ENCODE data around the gene UTF1. TPM values are rescaled to one million over a fixed set of nuclear protein-coding genes. Genes with fewer than 3 reads are reported as not detected.
A peak's percentile ranks its signal among the peaks of the same experiment; 100 is the strongest.

UTF1 gene
- total and polyA plus RNA-seq, 2 experiments from 2014 or later = 12.2 to 51.4 TPM

DNA sequence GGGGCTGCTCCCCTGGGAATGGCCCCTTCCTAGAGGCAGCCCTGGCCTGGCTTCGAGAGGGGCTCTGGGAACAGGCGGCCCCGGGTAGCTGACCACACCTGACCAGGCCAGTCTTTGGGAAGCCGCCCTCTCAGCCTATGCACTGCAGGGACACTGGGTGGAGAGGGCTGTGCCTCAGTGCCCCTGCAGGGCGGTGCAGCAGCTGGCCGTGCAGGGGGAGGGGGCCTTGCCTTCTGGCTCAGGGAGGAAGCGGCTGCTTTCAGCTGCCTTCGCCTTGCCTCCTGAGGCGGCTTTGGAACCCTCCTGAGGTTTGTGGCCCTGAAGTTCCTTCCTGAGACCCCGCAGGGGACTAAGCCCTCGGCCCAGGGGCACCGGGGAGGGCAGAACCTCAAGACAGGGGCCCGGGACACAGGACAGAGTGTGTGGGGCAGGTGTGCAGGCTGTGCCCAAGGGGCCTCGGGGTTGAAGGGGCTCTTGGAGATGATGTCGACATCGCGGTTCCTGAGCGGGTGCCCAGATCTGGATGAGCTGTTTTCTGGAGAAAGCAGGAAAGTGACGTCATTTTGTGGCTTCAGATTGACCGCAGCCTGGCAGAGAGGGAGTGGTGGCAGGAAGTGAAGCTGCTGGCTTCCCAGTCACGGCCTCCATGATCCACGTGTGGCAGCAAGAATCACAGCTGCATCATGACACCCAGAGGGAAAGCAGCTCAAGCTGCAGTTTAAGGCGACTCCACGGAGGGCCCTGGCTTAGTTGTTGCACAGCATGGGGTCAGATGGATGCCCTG, 29.0 kb downstream of the UTF1 start:
- no peaks in the 10 kb centered on the region for H4K20me1 ChIP-seq (replicated peaks; ENCODE audit: insufficient read depth)
- H3K27me3 ChIP-seq (ENCODE audit: insufficient read depth) = peaks cover 8% of the 10 kb centered on the region
- no peaks in the 10 kb centered on the region for H3K9me2 ChIP-seq (ENCODE audit: insufficient read depth)
- peaks cover 23% of the 10 kb centered on the region for H3K27me3 Mint-ChIP-seq (ENCODE audit: insufficient read depth, low read depth, poor library complexity)
- H3K4me1 Mint-ChIP-seq = peaks cover 12% of the 10 kb centered on the region
- H2AFZ ChIP-seq = no peak overlapping the region
- H3K4me1 ChIP-seq (ENCODE audit: insufficient read depth) = peaks cover 13% of the 10 kb centered on the region
- H3K27ac Mint-ChIP-seq = no peak overlapping the region
- no peaks in the 10 kb centered on the region; the same call in 1 of the 3 replicates for H3K9me3 Mint-ChIP-seq
- H3K27ac ChIP-seq (ENCODE audit: low read depth) = no peak overlapping the region
- H3K4me3 Mint-ChIP-seq = peak overlapping the region; percentile 18; the same call in 1 of the 3 replicates
- ATAC-seq (no peak), DNase-seq (ENCODE audit: low spot score) (no peak)
- no peaks in the 10 kb centered on the region for H3K36me3 ChIP-seq (ENCODE audit: insufficient read depth)
- no peak overlapping the region for H3K4me2 ChIP-seq
- TF ChIP-seq EZH2 (IDR thresholded peaks at IDR 0.05; ENCODE audit: low read depth, unreplicated experiment) (no peak), JUNB (IDR thresholded peaks at IDR 0.05; ENCODE audit: unreplicated experiment) (no peak), EZH2phosphoT487 (IDR thresholded peaks at IDR 0.05; ENCODE audit: unreplicated experiment) (no peak), POLR2AphosphoS5 (IDR thresholded peaks at IDR 0.05; ENCODE audit: low read depth) (no peak), STAT1 (IDR thresholded peaks at IDR 0.05; ENCODE audit: unreplicated experiment) (no peak), CREB1 (CRISPR knock-in tag; IDR thresholded peaks at IDR 0.05; ENCODE audit: low read depth) (no peak), NANOG (IDR thresholded peaks at IDR 0.05; ENCODE audit: borderline replicate concordance) (no peak)
- TF ChIP-seq, protein P1, sequence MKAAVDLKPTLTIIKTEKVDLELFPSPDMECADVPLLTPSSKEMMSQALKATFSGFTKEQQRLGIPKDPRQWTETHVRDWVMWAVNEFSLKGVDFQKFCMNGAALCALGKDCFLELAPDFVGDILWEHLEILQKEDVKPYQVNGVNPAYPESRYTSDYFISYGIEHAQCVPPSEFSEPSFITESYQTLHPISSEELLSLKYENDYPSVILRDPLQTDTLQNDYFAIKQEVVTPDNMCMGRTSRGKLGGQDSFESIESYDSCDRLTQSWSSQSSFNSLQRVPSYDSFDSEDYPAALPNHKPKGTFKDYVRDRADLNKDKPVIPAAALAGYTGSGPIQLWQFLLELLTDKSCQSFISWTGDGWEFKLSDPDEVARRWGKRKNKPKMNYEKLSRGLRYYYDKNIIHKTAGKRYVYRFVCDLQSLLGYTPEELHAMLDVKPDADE (IDR thresholded peaks at IDR 0.05) = no peak
- TF ChIP-seq, protein P2, sequence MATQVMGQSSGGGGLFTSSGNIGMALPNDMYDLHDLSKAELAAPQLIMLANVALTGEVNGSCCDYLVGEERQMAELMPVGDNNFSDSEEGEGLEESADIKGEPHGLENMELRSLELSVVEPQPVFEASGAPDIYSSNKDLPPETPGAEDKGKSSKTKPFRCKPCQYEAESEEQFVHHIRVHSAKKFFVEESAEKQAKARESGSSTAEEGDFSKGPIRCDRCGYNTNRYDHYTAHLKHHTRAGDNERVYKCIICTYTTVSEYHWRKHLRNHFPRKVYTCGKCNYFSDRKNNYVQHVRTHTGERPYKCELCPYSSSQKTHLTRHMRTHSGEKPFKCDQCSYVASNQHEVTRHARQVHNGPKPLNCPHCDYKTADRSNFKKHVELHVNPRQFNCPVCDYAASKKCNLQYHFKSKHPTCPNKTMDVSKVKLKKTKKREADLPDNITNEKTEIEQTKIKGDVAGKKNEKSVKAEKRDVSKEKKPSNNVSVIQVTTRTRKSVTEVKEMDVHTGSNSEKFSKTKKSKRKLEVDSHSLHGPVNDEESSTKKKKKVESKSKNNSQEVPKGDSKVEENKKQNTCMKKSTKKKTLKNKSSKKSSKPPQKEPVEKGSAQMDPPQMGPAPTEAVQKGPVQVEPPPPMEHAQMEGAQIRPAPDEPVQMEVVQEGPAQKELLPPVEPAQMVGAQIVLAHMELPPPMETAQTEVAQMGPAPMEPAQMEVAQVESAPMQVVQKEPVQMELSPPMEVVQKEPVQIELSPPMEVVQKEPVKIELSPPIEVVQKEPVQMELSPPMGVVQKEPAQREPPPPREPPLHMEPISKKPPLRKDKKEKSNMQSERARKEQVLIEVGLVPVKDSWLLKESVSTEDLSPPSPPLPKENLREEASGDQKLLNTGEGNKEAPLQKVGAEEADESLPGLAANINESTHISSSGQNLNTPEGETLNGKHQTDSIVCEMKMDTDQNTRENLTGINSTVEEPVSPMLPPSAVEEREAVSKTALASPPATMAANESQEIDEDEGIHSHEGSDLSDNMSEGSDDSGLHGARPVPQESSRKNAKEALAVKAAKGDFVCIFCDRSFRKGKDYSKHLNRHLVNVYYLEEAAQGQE (IDR thresholded peaks at IDR 0.05; ENCODE audit: unreplicated experiment) = no peak
- no peaks in the 10 kb centered on the region; the same call in 2 of the 3 replicates for H3K36me3 Mint-ChIP-seq (ENCODE audit: low read depth)
- no peaks in the 10 kb centered on the region for H3K79me2 ChIP-seq (replicated peaks; ENCODE audit: insufficient read depth)
- H3K4me3 ChIP-seq = no peak overlapping the region
- H3F3A ChIP-seq (replicated peaks; ENCODE audit: low read depth) = no peaks in the 10 kb centered on the region

GRCh38 chr10:133259602-133259989, 29.6 kb downstream of the UTF1 start:
- Histone ChIP-seq H3K27me3 (ENCODE audit: insufficient read depth) (peaks cover 8% of the 10 kb centered on the region), H3F3A (replicated peaks; ENCODE audit: low read depth) (no peaks in the 10 kb centered on the region), H3K4me2 (no peak overlapping the region), H3K4me1 (ENCODE audit: insufficient read depth) (peaks cover 13% of the 10 kb centered on the region), H3K79me2 (replicated peaks; ENCODE audit: insufficient read depth) (no peaks in the 10 kb centered on the region), H3K9me2 (ENCODE audit: insufficient read depth) (no peaks in the 10 kb centered on the region), H4K20me1 (replicated peaks; ENCODE audit: insufficient read depth) (no peaks in the 10 kb centered on the region), H3K27ac (ENCODE audit: low read depth) (no peak overlapping the region), H3K36me3 (ENCODE audit: insufficient read depth) (no peaks in the 10 kb centered on the region), H3K4me3 (no peak overlapping the region), H2AFZ (no peak overlapping the region)
- peaks cover 12% of the 10 kb centered on the region for H3K4me1 Mint-ChIP-seq
- H3K27me3 Mint-ChIP-seq (ENCODE audit: insufficient read depth, low read depth, poor library complexity) = peaks cover 22% of the 10 kb centered on the region
- no peak for DNase-seq (ENCODE audit: low spot score)
- no peaks in the 10 kb centered on the region; the same call in 1 of the 3 replicates for H3K9me3 Mint-ChIP-seq
- H3K4me3 Mint-ChIP-seq = 0 out of 3 replicates have a peak overlapping the region, but pooled peaks have one; percentile 63
- no peaks in the 10 kb centered on the region; the same call in 2 of the 3 replicates for H3K36me3 Mint-ChIP-seq (ENCODE audit: low read depth)
- no peak overlapping the region for H3K27ac Mint-ChIP-seq
- ATAC-seq = no peak
- no peak for TF ChIP-seq CREB1 (CRISPR knock-in tag; IDR thresholded peaks at IDR 0.05; ENCODE audit: low read depth)
- TF ChIP-seq, protein P2 (IDR thresholded peaks at IDR 0.05; ENCODE audit: unreplicated experiment) = no peak
- TF ChIP-seq, protein P1 (IDR thresholded peaks at IDR 0.05) = no peak

Measured in GM23338 (cell line).